Tibial artery (tissue), 4 donors: ENCODE measurements around the gene CLK4.

ENCODE experiments used
- DNase-seq, 2 donors: peaks; one replicate each; pipeline ENCODE4 v3.0.0-alpha.2; 2019
- H3K27ac ChIP-seq, 2 donors: fragments of 200-600 bp; sonication (generic) in 1 of 2; 1 replicate in 1 of 2; 2 replicates in 1 of 2; pipeline ENCODE4 v1.5.1; 2018 to 2019; ENCODE audit warnings: mild to moderate bottlenecking in 1 of 2
- H3K27me3 ChIP-seq, 2 donors: fragments of 200-600 bp; sonication (generic) in 1 of 2; one replicate each; pipeline versions ENCODE4 v1.5.1 to v1.6.0; 2016 to 2019
- H3K36me3 ChIP-seq, 3 donors: fragments of 200-600 bp; sonication (generic) in 2 of 3; one replicate each; pipeline ENCODE4 v1.5.1; 2016 to 2019; ENCODE audit warnings: mild to moderate bottlenecking in 2 of 3
- H3K4me1 ChIP-seq, 4 donors: fragments of 200-600 bp; sonication (generic) in 2 of 4; 1 replicate in 3 of 4; 2 replicates in 1 of 4; pipeline ENCODE4 v1.5.1; 2016 to 2019
- H3K4me3 ChIP-seq, 2 donors: fragments of 200-600 bp; sonication (generic) in 1 of 2; 1 replicate in 1 of 2; 2 replicates in 1 of 2; pipeline ENCODE4 v1.5.1; 2018 to 2019; ENCODE audit warnings: mild to moderate bottlenecking in 2 of 2
- H3K9me3 ChIP-seq, 3 donors: fragments of 200-600 bp; sonication (generic) in 1 of 3; one replicate each; pipeline ENCODE4 v1.5.1; 2016 to 2019
- intact Hi-C: fragments of 100-400 bp; cut with DNase I; formaldehyde crosslinking; loops from one replicate; pipeline ENCODE4 v1.15.0; 2023; ENCODE audit warnings: low total_unique reads
- TF ChIP-seq, protein P1 (sequence below), 2 experiments: fragments of 200-600 bp in 1 of 2; fragments of 450-650 bp in 1 of 2; IDR thresholded peaks; one replicate each; pipeline ENCODE4 v1.5.1; 2017 to 2019; ENCODE audit warnings: antibody characterized with exemption in 2 of 2, mild to moderate bottlenecking in 1 of 2, moderate library complexity in 1 of 2

Gene CLK4

GRCh38 chr5:178664141-178664540 is 37.3 kb upstream of the CLK4 start:
- intact Hi-C loops: no loop called here
- no peaks in the 10 kb centered on the region for H3K4me1 ChIP-seq

DNA sequence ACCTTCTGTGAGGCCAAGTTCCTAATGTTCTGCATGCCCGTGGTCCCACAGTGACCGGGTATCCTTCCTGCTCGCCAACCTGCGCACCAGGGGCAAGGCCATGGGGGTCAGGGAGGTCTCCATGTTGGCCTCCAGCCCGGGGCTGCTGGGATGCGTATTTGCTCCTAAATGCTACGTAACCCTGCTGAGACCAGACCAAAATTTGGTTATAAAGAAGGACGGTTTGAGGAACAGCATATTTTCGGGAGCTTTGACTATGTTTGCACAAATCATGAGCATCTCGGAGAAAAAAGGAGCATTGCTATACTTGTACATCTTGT is 35.7 kb upstream of the CLK4 start:
- Histone ChIP-seq H3K36me3 (no peaks in the 10 kb centered on the region), H3K27ac (no peak overlapping the region), H3K27me3 (peaks cover 0 to 5% of the 10 kb centered on the region in 2 donors), H3K4me1 (no peaks in the 10 kb centered on the region), H3K4me3 (no peak overlapping the region), H3K9me3 (peaks cover 0 to 6% (median 0%) of the 10 kb centered on the region in 3 donors)
- intact Hi-C loops: no loop called here
- no peak for DNase-seq
- TF ChIP-seq, protein P1, sequence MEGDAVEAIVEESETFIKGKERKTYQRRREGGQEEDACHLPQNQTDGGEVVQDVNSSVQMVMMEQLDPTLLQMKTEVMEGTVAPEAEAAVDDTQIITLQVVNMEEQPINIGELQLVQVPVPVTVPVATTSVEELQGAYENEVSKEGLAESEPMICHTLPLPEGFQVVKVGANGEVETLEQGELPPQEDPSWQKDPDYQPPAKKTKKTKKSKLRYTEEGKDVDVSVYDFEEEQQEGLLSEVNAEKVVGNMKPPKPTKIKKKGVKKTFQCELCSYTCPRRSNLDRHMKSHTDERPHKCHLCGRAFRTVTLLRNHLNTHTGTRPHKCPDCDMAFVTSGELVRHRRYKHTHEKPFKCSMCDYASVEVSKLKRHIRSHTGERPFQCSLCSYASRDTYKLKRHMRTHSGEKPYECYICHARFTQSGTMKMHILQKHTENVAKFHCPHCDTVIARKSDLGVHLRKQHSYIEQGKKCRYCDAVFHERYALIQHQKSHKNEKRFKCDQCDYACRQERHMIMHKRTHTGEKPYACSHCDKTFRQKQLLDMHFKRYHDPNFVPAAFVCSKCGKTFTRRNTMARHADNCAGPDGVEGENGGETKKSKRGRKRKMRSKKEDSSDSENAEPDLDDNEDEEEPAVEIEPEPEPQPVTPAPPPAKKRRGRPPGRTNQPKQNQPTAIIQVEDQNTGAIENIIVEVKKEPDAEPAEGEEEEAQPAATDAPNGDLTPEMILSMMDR (IDR thresholded peaks at IDR 0.05): no peak

More at GRCh38 chr5:178664141-178664540, 37.3 kb upstream of the CLK4 start:
- H3K9me3 ChIP-seq: peaks cover 0 to 6% (median 3%) of the 10 kb centered on the region in 3 donors
- TF ChIP-seq, protein P1 (IDR thresholded peaks at IDR 0.05): no peak
- DNase-seq: no peak
- H3K4me3 ChIP-seq: no peak overlapping the region
- H3K27me3 ChIP-seq: peaks cover 0 to 7% of the 10 kb centered on the region in 2 donors
- H3K27ac ChIP-seq: no peak overlapping the region
- H3K36me3 ChIP-seq: no peaks in the 10 kb centered on the region

DNA sequence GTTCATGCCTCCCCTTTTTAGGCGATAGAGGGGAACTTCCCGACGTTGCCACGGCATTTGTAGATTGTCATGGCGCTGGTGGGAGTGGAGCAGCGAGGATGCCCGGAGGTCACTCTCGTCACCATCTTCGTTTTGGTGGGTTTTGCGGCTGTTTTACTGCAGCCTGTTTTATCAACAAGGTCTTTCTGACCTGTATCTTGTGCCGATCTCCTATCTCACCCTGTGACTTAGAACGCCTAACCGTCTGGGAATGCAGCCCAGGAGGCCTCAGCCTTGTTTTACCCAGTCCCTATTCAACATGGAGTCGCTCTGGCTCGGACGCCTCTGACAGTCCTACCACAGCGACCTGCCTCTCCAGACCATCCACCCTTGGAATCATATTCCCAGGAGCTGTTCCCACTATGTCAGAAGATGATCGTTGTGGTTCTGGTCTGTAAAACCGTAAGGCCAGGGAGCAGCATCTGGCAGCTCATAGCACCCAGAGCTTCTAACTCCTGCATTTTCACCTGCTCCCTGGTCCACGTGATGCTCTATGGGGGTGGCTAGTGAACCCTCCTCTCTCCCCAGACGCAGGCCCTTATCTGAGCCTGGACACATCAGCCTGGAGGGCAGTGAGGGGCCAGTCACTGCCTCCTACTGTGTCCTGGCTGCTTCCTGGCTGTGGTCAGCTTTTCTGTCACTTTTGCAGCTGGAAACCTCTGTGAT is 35.1 kb upstream of the CLK4 start:
- DNase-seq: no peak
- peaks cover 0 to 5% of the 10 kb centered on the region in 2 donors for H3K27me3 ChIP-seq
- TF ChIP-seq, protein P1 (IDR thresholded peaks at IDR 0.05): no peak
- no peaks in the 10 kb centered on the region for H3K36me3 ChIP-seq
- H3K4me3 ChIP-seq: no peak overlapping the region
- H3K4me1 ChIP-seq: no peaks in the 10 kb centered on the region
- H3K9me3 ChIP-seq: peaks cover 0 to 6% (median 0%) of the 10 kb centered on the region in 3 donors
- intact Hi-C loops: no loop called here
- H3K27ac ChIP-seq: no peak overlapping the region

DNA sequence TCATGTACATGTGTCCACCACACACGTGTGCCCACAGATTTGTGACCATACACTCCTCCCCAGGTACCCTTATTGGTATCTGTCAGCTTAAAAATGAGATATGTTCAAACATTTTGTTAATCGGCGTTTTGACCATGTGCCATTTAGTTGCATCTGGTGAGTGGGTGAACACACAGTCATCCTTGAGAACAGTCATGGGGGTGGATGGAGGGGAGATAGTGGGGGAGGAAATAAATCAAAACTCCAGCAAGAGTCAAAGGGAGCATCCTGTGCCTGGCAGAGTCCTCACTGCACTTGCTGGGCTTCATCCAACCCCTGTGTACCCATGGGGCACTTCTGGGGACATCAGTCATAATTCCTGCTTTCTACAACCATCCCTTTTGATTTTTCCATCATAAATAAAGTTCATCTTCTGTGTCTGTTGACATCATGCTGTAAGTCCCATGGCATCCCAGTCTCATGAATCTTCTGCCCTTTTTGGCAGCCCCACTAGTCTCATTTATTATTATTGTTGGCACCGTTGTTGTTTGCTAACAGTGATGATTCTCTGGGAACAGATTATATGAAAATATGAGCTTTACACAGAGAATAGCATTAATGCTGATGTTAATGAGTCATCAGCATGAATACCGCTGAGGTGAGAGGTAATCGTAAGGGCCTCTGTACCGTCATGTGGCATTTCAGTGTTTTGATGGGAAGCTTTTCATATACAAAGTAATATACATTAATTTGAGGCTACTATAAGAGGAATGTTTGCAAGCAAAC is 24.4 kb upstream of the CLK4 start:
- H3K4me1 ChIP-seq: peaks cover 0 to 13% (median 1%) of the 10 kb centered on the region in 4 donors
- TF ChIP-seq, protein P1 (IDR thresholded peaks at IDR 0.05): no peak
- intact Hi-C loops: no loop called here

GRCh38 chr5:178650214-178650613 is 23.4 kb upstream of the CLK4 start:
- Histone ChIP-seq H3K27me3 (no peaks in the 10 kb centered on the region), H3K4me3 (no peak overlapping the region), H3K4me1 (peaks cover 0 to 3% (median under 1%) of the 10 kb centered on the region in 4 donors), H3K27ac (no peak overlapping the region), H3K9me3 (no peaks in the 10 kb centered on the region), H3K36me3 (no peaks in the 10 kb centered on the region)
- intact Hi-C loops: no loop called here
- TF ChIP-seq, protein P1 (IDR thresholded peaks at IDR 0.05): no peak
- DNase-seq: no peak

More for the DNA sequence above, 24.4 kb upstream of the CLK4 start:
- no peak overlapping the region for H3K27ac ChIP-seq
- H3K9me3 ChIP-seq: no peaks in the 10 kb centered on the region
- no peak overlapping the region for H3K4me3 ChIP-seq
- no peak for DNase-seq
- H3K36me3 ChIP-seq: no peaks in the 10 kb centered on the region
- no peaks in the 10 kb centered on the region for H3K27me3 ChIP-seq
